SK-N-DZ (cell line): Measurements from ENCODE around the gene TMEM238. TPM values are rescaled to one million over a fixed set of nuclear protein-coding genes. Genes with fewer than 3 reads are reported as not detected.
"Not testable (repeated sequence)": the region's sequence is repeated elsewhere in the genome, so short reads cannot be mapped to it uniquely, and the experiment has no call there.

Experiments used
- DNase-seq: peaks from one replicate; pipeline ENCODE4 v3.0.0-alpha.2; 2015; ENCODE audit warnings: low spot score
- polyA plus RNA-seq, 2 experiments: library from polyadenylated mRNA; depleted of rRNA; stranded (reverse); fragments of >200 nt; gene quantifications; 2 replicates each; pipeline ENCODE4 v1.2.3, GENCODE V29; 2014

Gene TMEM238
- 1.1 TPM in 1 of 2 replicates, not detected in the other for polyA plus RNA-seq (2014; cell fraction: cytosol; rRNA removed)
- not detected in 2 replicates for polyA plus RNA-seq (2014; cell fraction: nucleus; rRNA removed)

GRCh38 chr19:55384131-55384919 is at the start of gene TMEM238:
Gene TMEM238 (minus strand): TSS chr19:55384292. CDS start chr19:55384259, 33 bp downstream.
- DNase-seq: no peak

GRCh38 chr19:55433292-55433691 is 49.2 kb upstream of the TMEM238 start:
- DNase-seq: no peak

DNA sequence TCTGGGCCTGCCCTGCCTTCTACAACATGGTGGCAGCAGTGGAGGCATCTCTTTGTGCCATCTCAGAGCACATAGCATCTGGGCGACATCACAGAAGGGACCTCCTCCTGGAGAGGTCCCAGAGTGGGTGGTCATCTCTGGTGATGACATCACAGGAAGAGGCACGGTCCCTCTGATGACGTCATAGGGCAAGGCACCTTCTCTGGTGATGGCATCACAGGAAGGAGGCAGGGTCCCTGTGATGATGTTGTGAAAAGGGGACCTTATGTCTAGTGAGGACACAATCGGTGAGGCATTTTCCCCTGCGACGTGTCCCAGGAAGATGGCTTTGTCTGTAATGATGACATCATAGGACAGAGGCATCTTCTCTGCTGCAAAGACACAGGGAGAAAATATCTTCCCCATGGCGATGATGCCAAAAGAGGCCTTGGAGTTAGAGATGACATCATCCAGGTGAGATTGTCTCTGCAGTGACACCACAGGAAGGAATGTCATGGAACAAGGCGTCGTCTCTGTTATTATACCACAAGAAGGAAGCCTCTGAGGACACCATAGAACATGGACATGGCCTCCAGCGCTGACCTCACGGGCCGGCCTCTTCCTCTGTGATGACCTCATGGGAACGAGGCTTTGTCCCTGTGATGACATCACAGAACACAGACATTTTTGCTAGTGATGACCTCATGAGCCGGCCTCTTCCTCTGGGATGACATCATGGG is 48.3 kb upstream of the TMEM238 start:
- DNase-seq: no peak

- DNase-seq: no peak
These were observed 47.1 kb upstream of the TMEM238 start for GRCh38 chr19:55431183-55431582.

GRCh38 chr19:55426042-55426441 is 42.0 kb upstream of the TMEM238 start:
- no peak for DNase-seq

GRCh38 chr19:55424518-55424917 is 40.4 kb upstream of the TMEM238 start:
- no peak for DNase-seq

GRCh38 chr19:55423225-55424005 is 39.3 kb upstream of the TMEM238 start:
- no peak for DNase-seq

- DNase-seq: not testable (repeated sequence)
These were observed 37.2 kb upstream of the TMEM238 start for GRCh38 chr19:55421281-55421680.

- DNase-seq: no peak
These were observed 35.6 kb upstream of the TMEM238 start for GRCh38 chr19:55419624-55420236.

DNA sequence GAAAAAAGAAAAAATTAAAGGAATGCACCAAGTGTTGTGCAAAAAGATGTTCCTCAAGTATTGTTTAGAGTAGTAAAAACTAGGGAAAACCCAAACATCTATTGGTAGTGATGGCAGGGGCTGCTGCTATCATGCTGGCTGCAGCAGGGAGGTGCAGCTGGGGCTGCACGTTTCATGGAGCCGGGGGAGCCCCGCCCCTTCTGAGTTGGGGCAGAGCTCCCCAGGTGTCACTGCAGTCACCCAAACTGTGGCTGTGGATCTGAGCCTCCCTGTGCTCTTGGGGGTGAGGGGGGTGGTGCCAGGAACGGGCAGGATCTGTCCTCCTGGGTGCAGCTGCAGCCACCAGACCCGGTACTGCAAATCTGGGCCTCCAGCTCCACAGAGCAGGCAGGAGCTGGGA is 35.0 kb upstream of the TMEM238 start:
- DNase-seq: no peak

GRCh38 chr19:55418185-55418584 is 34.1 kb upstream of the TMEM238 start:
- DNase-seq: peak; percentile 61

DNA sequence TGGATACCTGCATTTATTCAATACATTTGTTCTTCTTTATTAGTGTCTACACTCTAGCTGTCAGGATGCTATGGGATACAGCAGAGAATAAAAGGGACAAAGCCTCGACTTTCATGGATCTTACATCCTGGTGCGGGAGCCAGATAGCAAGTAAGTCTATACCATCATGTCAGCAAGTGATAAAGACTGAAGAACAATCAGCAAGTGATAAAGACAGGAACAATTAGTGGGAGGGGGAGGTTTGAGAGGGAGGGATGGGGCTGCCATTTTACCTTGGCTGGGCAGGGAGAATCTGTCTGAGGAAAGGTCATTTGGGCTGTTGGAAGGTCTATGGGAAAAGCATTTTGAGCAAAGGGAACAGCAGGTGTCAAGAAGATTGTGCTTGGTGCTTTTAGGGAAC is 26.1 kb upstream of the TMEM238 start:
- no peak for DNase-seq

GRCh38 chr19:55409179-55409578 is 25.1 kb upstream of the TMEM238 start:
- DNase-seq: not testable (repeated sequence)

- DNase-seq: no peak
These were observed 24.4 kb upstream of the TMEM238 start for GRCh38 chr19:55408533-55408872.

- DNase-seq: peak; percentile 97
These were observed 23.9 kb upstream of the TMEM238 start for GRCh38 chr19:55407800-55408532.

DNA sequence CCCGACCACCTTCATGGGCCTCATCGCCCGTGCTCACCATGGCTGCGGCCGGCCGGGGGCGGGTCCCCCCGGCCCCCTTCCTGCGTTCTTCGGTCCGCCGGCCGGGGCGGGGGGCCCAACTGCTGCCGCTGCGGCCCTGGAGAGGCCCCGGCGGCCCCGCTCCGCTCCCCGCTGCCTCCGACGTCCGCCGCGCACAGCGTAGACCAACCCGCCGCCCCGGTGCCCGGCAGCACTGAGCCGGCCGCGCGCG is 23.4 kb upstream of the TMEM238 start, which contains the start of gene UBE2S:
Gene UBE2S, minus strand, starts transcription at position 239 of the 250 bp plus-strand sequence. Its CDS starts 199 bp downstream, at position 40.
- not testable (repeated sequence) for DNase-seq

GRCh38 chr19:55406826-55407549 is 22.9 kb upstream of the TMEM238 start:
- no peak for DNase-seq

DNA sequence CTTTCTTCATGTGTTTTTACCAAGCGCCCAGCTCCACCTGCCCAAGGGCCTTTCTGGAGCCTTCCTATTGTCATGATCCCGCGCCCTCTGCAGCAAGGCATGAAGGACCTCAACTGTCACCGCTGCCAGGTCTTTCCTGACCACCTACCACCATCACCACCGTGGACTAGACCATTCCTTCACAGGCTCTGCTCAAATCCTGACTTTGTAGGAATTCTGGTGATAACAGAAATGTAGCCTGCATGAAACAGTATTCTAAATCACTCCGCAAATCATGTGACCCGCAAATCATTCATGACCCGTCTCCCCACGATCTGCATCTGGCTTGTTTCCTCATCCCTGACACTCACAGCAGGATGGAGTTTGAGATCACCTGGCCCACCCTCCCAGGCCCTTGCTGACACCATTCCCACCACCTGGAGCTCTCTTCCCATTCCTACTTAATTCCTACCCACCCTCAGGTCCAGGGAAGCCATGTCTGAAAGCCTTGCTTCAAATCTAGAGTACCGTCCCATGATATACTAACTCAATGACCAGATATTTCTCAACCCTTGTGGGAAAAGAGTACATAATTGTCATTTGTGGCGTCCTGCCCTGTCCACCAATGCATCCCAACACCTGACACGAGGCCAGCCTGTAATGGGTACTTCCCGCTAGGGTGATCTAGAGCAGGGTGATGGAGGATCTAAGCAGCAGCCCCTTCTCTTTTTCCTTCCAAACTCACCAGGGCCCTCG is 22.2 kb upstream of the TMEM238 start:
- DNase-seq: no peak

DNA sequence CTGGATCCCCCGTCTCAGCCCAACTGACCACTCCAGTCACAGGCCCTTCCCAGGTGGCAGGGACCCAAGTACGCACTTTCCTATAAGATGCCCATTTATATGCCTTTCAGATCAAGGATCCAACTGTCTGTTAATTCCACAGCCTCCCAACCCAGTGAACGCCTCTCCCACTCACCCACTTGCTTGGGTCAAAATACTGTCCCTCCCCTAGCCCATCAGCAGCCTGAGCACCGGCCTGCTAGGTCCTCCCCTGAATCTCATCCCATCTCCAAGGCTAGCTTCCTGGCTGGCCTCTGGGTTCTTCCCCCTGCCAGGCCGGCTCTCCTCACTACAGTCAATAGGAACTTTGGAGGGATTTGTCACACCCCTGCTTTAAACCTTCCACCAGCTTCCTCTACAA is 21.5 kb upstream of the TMEM238 start:
- no peak for DNase-seq

DNA sequence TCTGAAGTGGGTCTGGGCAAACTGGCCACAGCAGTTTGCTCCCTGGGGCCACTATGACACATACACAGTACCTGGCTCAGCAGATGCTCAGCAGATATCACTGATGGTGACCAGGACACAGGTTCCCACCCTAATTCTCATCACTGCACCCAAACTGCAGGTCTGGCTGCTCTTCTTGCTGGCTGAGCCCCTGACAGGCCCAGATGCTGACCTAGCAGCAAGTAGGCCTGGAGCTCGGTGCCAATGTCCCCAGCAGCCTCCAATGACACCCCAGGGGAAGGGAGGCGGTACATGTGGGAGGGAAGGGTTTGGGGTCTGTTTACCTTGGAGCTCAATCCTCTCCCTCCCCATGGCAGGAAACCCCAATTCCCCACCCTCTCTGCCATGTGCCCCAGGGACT is 18.4 kb upstream of the TMEM238 start:
- no peak for DNase-seq
